Dermis microvascular lymphatic vessel endothelial cell (primary cell): ENCODE results near the gene CAMTA1. TPM values are rescaled to one million over a fixed set of nuclear protein-coding genes. Genes with fewer than 3 reads are reported as not detected.

Source experiments
- DNase-seq, 2 donors: peaks; one replicate each; pipeline versions ENCODE4 v3.0.0 to v3.0.0-alpha.2; 2010; ENCODE audit warnings: low read depth in 2 of 2
- total RNA-seq: library from RNA; depleted of rRNA; stranded (reverse); fragments of >200 nt; gene quantifications from 2 replicates; pipeline ENCODE4 v1.2.1, GENCODE V29; 2014

The CAMTA1 gene
- total RNA-seq, 1 donor from 2014 or later: 33.9 TPM

DNA sequence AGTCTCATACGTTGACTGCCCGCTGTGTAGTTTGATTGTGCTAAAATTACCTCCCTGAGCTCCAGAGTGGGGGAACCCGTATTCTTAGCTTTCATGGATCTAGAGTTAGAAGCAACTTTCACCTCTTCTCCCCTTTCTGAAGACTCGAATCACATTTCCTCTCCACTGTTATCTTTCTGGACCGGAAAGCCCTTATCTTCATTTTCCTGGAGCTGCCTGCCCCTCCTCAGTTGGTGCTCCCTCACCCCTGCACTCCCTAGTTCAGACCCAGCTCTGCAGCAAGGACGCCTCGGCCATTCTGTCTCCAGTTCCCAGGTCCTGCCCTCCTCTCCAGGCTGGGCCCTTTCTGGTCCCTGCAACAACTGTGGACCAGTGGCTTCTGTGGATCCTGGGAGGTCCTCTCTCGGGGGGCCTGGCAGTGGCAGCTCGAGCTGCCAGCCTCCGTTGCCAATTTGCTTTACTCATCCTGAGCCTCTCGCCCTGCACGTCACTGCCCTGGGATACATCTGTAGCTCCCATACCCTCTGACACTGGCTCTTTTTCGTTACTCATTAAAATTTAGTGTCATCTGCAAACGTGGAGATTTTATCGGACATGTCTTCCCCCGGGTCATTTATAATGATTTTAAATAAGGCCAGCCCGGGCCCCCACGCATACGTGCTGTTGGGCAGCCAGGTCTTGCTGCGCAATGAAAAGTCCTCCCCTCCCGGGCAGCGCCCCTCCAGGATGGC, 844.4 kb downstream of the CAMTA1 start:
- DNase-seq: no peak

DNA sequence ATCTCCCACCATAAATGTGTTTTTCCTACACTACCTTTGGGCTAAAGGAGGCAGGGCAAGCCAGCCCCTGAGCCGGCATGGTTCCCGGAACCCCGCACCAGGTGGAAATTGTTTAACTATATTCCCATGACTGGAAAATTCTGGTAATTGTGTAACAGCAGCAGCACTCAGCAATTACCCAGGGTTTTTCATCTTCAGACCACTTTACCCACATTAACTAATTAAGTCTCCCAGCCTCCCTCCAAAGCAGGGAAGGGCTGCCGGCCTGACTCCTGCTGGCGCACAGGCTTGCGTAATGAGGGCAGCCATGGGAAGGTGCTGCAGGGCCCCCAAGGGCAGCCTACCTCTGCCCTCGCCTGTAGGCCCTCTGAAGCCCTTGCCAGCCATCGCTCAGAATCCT, 845.1 kb downstream of the CAMTA1 start:
- DNase-seq: no peak

DNA sequence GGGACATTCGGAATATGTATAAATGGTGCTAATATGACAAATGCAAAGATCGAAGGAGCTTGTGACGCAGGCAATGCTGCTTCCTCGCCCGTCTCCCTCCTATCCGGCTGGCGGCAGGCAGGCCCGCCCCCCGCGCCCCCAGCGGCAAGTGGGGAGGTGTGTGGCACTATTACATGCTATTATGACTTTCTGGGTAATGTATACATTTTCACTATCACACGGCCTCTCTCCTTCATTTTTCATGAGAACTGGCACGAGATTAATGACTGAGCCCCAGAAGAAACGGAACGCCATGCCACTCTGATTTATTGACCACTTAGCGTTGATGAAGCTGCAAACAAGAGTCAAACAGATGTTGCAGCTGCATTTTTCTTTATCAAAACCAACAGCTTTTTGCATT, 846.9 kb downstream of the CAMTA1 start:
- no peak for DNase-seq

DNA sequence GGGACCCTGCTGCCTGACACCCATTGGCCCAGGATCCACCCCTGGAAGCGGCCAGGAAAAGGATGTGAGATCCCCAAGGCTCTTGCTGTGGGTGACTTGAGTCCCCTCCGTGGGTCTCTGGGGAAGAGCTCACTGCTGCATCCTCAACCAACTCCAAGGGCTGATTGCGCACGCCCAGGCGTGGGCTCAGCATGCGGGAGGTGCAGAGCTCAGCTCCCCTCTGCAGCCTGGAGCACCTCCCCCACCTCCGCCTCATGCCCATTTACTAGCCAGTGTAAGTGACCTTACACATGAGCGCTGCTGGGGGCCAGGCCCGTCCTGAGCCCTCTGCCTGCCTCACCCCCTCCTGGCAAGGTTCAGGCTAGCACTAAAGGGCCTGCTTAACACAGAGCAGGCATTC, 847.4 kb downstream of the CAMTA1 start:
- no peak for DNase-seq

DNA sequence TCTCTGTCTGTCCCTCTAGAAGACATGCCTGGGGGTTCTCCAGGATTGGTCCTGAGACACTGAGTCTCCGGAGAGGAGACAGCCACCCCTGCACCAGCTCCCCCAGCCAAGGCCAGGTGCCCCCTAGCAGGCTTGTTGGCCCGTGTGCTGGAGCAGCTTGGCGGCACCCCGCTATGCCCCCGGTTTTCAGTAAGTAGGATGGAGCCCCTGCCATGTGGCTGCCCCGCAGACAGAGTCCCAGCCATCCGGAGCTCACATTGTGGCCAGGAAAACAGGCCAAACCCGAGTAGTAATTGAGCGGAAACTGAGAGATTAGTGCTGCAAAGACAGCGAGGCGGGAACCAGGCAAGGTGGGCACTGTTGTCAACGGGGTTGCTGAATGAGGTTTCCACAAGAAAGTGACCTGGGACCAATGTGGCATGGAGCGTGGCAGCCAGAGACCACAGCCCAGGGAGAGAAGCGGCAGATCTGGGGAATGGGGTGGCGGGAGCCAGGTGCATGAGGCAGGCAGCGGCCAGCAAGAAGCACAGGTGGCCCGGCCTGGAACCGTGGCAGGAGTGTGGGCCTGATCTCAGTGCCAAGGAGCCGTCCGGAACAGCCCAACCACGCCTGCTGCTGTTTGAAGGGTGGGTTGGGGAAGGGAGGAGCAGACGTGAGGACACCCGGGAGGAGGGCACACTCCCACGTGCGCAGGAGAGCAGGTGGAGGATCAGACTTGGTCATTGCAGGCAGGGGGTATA, 848.4 kb downstream of the CAMTA1 start:
- DNase-seq: no peak

DNA sequence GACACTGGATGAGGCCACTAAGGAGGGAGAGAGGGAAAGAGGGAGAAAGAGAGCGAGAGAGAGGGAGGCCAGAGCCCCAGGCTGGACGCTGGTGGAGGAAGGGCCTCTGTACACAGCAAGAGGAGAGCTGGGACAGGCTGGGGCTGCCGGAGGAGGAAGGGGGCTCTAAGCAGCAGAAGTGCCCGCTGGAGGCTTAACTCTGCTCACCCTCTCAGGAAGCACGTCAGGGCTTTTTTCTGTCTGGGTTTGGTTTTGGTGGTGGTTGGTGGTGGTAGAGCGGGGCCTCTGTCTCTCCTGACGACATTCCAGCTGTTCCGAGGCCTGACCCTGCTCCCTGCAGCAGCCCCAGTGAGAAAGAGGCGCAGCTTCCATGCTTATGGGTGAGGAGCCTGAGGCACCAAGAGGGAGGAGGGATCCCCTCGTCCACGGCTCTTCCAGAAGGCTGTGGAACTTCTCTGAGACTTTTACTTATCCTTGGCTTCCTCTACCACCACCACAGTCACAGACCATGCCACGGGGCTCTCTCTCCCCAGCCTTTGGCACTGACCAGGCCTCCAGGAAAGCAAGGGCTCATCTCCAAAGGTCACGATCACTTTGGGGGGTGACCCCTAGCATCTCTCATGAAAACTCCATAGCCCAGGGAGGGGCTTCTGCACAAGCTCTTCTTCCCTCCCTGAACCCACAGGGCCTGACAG, 849.4 kb downstream of the CAMTA1 start:
- no peak for DNase-seq

DNA sequence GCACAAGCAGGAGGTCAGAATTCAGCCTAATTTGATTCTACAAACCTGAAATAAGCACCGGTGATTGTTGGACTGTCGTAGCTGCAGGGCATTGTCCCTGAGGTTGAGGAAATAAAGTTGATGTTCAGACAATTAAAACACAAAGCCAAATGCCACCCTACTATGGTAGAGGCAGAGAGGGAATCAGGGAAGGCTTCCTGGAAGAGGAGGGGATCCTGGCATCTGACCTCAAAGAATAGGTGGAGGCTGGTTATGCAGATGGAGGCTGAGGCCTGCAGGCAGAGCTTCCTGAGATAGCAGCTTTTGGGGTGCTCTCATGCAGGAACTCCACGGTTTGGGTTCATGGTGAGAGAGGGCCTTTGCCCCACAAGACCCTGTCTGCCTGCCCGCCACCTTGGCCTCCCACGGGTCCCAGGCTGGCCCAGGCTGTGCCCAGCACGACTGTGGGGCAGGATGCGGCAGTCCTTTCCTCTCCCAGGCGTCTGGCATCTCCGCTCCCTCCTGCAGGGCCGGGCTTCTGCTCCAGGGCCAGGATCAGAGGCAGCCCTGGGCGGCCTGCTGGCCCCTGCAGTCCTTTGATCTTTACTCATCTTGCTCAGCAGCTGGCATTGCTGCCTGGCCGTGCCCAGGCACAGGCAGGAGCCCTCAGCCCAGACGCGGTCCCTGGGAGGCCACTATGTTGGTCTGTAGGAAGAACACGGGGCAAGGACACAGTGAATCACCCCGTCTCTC, 851.7 kb downstream of the CAMTA1 start:
- no peak for DNase-seq

DNA sequence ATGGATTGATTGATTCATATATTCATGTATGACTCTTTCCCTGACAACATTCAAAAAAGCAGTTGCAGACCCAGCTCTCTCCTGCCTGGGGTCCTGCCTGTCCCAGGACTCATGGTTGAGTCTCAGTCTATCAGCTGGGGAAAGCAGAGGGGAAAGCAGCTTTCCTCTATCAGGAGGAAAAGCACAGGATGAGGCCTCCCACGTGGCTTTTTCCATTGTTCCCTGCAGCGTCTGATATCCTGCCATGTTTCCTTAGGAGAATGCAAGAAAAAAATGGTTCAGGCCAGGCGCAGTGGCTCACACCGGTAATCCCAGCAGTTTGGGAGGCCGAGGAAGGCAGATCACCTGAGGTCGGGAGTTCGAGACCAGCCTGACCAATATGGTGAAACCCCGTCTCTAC, 852.8 kb downstream of the CAMTA1 start:
- peak; percentile 54 to 85 for DNase-seq

DNA sequence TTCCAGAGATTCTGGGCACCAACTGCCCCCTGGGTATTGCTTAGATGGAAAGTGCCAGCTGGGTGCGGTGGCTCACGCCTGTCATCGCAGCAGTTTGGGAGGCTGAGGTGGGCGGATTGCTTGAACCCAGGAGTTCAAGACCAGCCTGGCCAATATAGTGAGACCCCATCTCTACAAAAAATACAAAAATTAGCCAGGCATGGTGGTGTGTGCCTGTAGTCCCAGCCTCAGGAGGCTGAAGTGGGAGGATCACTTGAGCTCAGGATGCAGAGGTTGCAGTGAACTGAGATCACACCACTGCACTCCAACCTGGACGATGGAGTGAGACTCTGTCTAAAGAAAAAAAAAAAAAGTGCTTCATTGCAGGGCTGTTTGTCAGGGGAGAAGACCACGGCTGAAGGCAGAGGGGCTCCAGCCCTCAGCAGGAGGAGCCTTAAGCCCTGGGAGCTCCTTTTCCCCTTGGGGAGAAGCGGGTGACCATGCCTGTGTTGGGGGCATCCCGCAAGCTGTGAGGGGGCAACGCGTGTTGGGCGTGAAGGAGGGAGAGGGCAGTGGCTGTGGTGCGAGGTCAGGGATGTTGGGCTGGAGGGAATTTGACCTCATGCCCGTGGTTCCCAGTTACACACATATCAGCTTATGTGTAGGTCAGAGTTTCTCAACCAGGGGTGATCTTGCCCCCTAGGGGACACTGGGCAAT, 854.3 kb downstream of the CAMTA1 start:
- no peak for DNase-seq

DNA sequence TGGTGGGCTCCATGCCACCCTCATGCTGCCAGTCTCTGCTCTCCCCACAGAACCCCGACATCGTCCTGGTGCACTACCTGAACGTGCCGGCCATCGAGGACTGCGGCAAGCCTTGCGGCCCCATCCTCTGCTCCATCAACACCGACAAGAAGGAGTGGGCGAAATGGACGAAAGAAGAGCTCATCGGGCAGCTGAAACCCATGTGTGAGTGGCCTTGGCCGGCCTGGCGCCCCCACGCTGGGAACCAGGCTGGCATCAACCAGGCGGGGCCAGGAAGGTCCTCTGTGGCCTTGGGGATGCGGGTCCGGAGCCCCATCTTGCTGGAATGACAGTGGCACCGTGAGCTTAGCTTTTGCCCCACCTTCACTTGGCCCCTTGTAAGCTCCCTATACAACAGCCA, 855.1 kb downstream of the CAMTA1 start:
- no peak for DNase-seq

DNA sequence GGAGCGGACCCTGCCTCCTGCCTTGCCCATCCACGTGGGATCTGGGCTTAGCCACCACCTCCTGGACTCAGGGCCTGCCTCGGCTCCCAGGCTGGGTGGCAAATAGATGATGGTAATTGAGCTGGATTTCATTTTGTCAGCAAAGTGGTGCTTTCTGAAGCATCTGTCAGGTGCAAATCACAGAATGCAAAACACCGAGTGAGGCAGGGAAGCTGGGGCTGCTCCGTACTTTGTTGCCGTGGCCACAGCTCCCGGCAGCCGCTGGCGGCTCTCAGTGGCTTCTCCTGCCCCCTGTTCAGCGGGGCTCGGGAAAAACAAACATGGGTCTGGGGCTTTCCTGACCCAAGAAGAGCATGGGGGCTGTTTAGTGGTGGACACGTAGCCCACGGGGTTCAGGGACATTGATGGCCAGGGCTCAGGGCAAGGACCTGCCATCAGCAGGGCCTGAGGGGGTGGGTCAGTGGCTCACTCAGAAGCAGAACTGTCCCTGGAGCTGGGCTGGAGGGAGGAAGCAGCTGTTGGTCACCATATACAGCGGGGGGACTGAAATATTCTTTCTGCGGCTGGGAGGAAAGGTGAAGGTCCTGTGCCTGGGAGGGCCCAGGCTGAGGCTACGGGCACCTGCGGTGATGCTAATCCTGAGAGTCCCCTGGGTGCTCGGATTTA, 855.8 kb downstream of the CAMTA1 start:
- no peak for DNase-seq

DNA sequence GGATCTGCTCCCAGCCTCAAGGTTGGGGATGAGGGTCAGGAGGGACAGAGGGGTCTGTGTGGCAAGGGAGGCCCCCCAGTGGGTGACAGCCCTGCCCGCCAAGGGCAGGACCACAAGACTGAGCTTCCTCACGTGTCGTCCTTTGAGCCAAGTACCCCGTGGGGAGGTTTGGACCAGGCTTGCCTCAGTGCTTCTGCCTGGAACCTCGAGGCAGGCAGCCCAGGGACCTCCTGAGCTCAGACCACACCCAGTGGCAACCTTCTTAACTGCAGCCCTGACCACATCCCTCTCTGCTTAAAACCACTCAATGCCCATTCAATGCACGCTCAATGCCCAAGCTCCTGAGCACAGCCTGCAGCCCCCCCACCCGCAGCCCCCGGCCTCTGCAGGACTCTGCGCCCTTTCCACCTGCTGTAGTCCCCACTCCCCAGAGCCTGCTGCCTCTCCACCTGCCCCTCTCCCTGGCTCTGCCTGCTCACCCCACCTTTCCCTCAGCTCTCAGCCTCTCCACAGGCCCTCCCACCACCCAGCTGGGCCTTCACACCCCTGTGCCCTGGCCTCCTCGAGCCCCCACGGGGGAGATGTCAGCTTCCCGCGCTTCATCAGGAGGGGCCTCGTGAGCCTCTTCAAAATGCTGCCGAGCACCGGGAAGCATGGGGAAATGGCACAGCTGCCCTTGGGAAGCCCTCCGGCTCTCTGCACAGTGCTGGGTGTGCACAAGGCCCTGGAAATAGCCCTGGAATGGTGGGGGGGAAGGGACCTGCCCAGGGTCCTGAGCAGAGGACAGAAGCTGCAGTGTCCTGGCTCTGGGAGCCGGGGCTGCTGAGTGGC, 856.5 kb downstream of the CAMTA1 start:
- DNase-seq: no peak

DNA sequence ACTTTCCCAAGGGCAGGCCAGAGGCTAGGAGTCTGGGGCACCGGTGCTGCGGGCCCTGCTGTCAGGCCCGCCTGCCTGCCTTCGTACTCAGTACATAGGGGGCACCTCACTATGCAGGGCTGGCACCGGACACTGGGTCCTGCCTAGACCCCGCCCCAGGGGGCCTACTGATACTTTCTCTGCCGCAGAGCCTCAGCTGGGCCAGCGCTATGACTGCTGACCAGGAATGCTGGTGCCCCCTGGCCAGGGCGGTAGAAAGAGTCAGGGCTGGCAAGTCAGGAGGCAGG, 857.1 kb downstream of the CAMTA1 start:
- no peak for DNase-seq

DNA sequence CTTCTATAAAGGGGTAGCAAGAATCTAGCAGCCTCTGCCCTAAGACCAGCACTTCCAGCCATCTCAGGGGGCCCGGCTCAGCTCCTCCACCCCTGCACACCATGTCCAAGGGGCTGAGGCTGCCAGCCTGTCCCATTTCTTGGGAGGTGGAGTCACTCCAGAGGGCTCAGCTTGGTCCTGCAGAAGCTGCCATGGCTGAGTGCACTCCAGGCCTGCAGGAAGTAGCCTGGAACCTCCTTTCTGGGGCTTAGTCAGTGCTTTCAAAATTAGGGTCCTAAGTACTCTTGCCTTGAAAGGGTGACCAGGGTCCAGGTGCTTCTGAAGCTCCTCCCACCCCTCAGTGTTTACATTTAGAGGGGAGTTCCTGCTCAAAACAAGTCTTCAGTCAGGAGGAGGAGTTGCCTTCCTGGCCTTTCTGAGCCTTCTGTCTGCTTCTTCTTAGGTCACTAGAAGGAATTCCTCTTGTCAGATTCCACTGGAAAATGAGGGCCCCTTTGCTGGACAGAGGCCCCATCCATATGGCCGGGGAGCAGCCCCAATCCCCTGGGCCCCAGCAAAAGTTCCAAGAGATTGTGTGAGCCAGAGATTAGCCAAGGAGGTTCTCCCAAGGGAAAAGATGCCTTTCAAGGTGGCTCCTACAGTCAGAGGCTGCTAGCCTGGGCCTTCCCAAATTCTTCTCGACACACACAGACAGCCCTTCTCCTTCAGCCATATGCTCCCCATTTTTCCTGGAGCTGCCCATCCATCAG, 857.7 kb downstream of the CAMTA1 start:
- no peak for DNase-seq

DNA sequence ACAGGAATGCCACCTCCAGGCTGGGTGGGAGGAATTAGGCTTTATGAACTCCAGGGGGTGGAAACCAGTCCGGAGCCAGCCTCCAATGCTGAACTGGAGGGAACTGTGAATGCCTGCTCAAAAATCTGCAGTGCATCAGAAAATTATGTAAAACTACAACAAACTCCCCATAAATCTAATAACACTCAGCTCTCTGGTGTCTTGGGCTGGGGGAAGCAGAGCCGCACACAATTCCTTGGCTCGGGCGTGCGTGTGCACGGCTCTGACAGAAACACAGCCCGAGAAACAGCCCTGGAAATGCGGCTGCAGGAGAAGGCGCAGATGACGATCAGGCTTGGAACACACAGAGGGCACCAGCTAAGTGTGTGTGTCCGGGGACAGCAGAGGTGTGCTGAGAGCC, 858.3 kb downstream of the CAMTA1 start:
- no peak for DNase-seq

DNA sequence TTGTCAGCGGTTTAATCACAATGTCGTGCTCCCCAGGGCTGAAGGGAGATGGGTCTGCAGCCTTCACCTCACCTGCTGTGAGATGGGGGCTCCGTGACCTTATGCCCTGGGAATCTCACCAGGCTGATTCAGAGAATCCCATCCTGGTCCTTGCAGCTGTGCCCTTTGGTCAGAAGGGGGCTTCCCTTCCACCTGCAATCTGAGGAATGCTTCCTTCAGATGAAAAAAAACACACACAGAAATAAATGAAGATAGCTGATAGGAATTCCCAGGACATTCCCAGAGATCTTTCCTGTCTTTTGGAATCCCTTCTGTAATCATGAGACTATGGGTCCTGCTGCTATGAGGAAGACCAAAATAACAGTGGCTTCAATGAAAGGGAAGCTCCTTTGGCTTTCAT, 858.8 kb downstream of the CAMTA1 start:
- no peak for DNase-seq

DNA sequence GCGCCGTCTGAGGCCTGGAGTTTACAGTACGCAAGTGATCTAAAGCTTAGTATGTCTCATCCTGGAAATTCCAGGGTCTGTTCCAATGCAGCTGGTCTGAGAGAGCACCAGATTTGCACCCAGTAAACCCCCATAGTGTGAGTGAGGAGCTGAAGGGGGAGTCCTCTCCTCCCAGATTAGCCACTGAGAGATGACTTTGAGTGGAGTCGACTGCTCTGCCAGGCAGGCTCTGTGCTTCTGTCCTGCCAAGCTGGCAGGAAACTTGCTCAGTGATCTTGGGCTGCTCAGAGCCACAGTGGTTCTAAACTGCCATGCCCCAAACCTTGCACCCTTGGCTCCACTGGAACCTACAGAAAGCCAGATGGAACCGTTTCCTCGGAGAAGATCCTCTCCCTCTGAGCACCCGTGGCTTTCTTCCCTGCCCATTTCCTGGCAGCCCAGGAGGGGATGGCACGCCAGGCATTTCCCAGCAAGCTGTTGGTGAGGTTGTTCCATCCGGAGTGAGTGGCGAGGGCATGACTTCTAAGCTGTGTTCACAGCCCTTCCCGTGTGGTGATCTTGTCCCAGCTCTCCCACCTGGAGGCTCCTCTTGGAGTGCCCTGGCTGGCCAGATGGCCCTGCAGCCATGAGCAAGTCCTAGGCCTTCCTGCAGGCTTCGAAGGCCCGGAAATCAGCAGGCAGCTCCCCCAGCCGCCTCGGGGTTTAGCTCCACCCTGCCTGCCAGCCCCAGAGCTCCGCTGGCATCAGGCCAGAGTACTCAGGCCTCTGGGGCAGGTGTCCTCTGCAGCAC, 859.9 kb downstream of the CAMTA1 start:
- peak; percentile 27 to 65 for DNase-seq

DNA sequence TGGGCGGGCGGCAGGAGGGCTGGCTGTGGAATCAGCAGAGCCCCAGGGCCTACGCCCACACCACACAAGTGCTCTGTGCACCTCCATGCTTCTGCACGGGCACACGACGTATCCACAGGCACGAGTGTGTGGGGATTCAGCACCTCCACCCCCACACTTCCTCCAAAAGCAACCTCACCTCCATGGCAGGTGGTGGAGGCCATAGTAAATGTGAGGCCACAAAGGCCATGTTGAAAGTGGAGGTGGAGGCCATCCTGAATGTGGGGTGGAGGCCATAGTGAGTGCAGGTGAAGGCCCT, 860.4 kb downstream of the CAMTA1 start:
- DNase-seq: no peak

DNA sequence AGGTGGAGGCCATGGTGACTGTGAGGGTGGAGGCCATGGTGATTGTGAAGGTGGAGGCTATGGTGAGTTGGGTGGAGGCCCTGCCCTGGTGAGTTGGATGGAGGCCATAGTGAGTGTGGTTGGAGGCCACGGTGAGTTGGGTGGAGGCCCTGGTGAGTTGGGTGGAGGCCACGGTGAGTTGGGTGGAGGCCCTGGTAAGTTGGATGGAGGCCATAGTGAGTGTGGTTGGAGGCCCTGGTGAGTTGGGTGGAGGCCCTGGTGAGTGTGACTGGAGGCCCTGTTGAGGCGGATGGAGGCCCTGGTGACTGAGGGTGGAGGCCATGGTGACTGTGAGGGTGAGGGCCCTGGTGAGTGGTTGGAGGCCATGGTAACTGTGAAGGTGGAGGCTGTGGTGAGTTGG, 860.9 kb downstream of the CAMTA1 start:
- no peak for DNase-seq
